Uterus (tissue), 2 donors: ENCODE data around the gene ADARB2.

Experiments used
- POLR2A ChIP-seq, 2 donors: fragments of 450-650 bp; IDR thresholded peaks; one replicate each; pipeline ENCODE4 v1.6.1; 2016; ENCODE audit warnings: antibody characterized with exemption in 2 of 2, mild to moderate bottlenecking in 1 of 2, moderate library complexity in 1 of 2
- TF ChIP-seq, protein P1 (sequence below), 4 experiments: fragments of 200-600 bp in 2 of 4; fragments of 450-650 bp in 2 of 4; sonication (generic) in 2 of 4; IDR thresholded peaks; one replicate each; pipeline ENCODE4 v1.5.1; 2016 to 2019; ENCODE audit warnings: antibody characterized with exemption in 4 of 4, mild to moderate bottlenecking in 2 of 4, moderate library complexity in 1 of 4

DNA sequence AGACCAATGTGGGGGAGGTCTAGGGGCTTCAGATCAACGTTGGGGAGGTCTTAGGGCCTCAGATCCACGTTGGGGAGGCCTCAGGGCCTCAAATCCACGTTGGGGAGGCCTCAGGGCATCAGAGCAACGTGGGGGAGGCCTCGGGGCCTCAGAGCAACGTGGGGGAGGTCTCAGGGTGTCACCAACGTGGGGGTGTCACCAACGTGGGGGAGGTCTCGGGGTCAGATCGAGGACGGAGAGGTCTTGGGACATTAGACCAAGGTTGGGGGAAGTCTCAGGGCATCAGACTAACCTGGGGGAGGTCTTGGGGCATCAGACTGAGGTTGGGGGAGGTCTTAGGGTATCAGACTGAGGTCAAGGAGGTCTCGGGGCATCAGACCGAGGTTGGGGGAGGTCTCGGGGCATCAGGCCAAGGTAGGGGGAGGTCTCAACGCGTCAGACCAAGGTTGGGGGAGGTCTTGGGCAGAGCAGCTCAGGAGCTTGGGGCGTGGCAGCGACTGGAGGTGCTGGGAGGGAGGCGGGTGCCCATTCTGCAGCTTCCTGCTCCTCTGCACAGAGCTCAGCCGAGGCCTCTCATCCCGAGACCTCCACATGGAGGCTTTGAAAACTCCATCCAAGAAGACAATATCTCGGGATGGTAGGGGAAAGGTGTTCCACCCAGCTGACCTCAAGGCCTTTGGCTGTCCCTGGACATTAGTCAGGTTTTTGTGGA, 521.3 kb downstream of the ADARB2 start:
- TF ChIP-seq, protein P1, sequence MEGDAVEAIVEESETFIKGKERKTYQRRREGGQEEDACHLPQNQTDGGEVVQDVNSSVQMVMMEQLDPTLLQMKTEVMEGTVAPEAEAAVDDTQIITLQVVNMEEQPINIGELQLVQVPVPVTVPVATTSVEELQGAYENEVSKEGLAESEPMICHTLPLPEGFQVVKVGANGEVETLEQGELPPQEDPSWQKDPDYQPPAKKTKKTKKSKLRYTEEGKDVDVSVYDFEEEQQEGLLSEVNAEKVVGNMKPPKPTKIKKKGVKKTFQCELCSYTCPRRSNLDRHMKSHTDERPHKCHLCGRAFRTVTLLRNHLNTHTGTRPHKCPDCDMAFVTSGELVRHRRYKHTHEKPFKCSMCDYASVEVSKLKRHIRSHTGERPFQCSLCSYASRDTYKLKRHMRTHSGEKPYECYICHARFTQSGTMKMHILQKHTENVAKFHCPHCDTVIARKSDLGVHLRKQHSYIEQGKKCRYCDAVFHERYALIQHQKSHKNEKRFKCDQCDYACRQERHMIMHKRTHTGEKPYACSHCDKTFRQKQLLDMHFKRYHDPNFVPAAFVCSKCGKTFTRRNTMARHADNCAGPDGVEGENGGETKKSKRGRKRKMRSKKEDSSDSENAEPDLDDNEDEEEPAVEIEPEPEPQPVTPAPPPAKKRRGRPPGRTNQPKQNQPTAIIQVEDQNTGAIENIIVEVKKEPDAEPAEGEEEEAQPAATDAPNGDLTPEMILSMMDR (IDR thresholded peaks at IDR 0.05): no peak
- TF ChIP-seq POLR2A (IDR thresholded peaks at IDR 0.05): no peak
